NT2/D1 (cell line): ENCODE results near the gene LCORL.

Source experiments
- DNase-seq: peaks from one replicate; pipeline ENCODE4 v3.0.0-alpha.2; 2011; ENCODE audit warnings: low read depth, low spot score
- H3K27me3 ChIP-seq: 2 replicates; pipeline ENCODE4 v1.6.0; 2011; ENCODE audit warnings: mild to moderate bottlenecking; ENCODE audit not compliant: insufficient read length, insufficient read depth
- H3K36me3 ChIP-seq: 2 replicates; pipeline ENCODE4 v1.6.1; 2011; ENCODE audit warnings: mild to moderate bottlenecking, low read length, mixed read lengths; ENCODE audit not compliant: insufficient read depth, insufficient read length
- H3K4me1 ChIP-seq: 2 replicates; pipeline ENCODE4 v1.5.1; 2011; ENCODE audit not compliant: insufficient read depth, insufficient read length
- H3K4me3 ChIP-seq: 2 replicates; pipeline ENCODE4 v1.5.1; 2011; ENCODE audit warnings: low read depth; ENCODE audit not compliant: insufficient read length
- H3K9ac ChIP-seq: 2 replicates; pipeline ENCODE4 v1.6.0; 2011; ENCODE audit warnings: low read depth; ENCODE audit not compliant: insufficient read length
- H3K9me3 ChIP-seq: 2 replicates; pipeline ENCODE4 v1.5.1; 2011; ENCODE audit warnings: mild to moderate bottlenecking, low read length; ENCODE audit not compliant: insufficient read depth
- SUZ12 ChIP-seq: IDR thresholded peaks from 2 replicates; pipeline ENCODE4 v1.6.1; 2011; ENCODE audit not compliant: insufficient read length, insufficient read depth; ENCODE audit errors: extremely low read depth
- YY1 ChIP-seq: IDR thresholded peaks from 2 replicates; pipeline ENCODE4 v1.6.1; 2011; ENCODE audit not compliant: insufficient read length, insufficient read depth
- ZNF274 ChIP-seq: IDR thresholded peaks from 2 replicates; pipeline ENCODE4 v1.6.1; 2011; ENCODE audit warnings: mild to moderate bottlenecking, low read depth, low read length

The LCORL gene

DNA sequence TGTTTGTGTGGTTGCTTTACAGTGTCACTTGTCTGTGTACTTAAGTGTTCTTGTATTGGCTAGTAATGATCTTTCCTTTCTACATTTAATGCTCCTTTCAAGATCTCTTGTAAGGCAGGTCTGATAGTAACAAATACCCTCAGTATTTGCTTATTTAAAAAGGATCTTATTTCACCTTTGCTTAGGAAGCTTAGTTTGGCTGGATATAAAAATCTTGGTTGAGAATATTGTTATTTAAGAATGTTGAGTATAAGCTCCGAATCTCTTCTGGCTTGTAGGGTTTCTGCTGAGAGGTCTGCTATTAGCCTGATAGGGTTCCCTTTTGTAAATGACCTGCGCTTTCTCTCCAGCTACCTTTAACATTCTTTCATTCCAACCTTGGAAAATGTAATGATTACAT is 35.7 kb downstream of the LCORL start:
- no peaks in the 10 kb centered on the region for H3K36me3 ChIP-seq
- DNase-seq = no peak
- TF ChIP-seq ZNF274 (no peak), SUZ12 (no peak), YY1 (no peak)
- H3K9me3 ChIP-seq = peaks cover 31% of the 10 kb centered on the region
- H3K9ac ChIP-seq = no peak overlapping the region
- no peaks in the 10 kb centered on the region for H3K27me3 ChIP-seq
- no peaks in the 10 kb centered on the region for H3K4me1 ChIP-seq
- no peak overlapping the region for H3K4me3 ChIP-seq

DNA sequence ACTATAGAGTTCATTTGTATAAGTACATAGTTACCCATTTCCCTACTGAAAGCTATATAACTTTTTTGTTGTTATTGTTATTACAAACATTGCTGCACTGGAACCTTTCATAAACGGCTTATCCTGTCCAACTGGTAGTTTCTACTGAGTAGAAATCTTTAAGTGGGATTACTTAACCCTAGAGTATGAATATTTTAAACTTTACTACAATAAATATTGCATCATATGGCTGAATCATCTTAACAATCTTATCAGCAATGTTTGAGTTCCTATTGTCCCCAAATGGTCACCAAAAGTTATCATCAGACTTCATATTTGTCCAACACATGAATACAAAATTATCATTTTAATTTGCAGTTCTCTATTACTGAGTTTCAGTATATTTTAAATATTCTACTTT is 40.5 kb downstream of the LCORL start:
- Histone ChIP-seq H3K27me3 (no peaks in the 10 kb centered on the region), H3K9me3 (peaks cover 5% of the 10 kb centered on the region), H3K4me1 (no peaks in the 10 kb centered on the region), H3K4me3 (no peak overlapping the region), H3K36me3 (no peaks in the 10 kb centered on the region), H3K9ac (no peak overlapping the region)
- DNase-seq = no peak
- TF ChIP-seq ZNF274 (no peak), YY1 (no peak), SUZ12 (no peak)

GRCh38 chr4:17968721-17969120 is 52.8 kb downstream of the LCORL start:
- no peak for TF ChIP-seq YY1
- no peak for TF ChIP-seq SUZ12
- no peak for TF ChIP-seq ZNF274
- Histone ChIP-seq H3K4me3 (no peak overlapping the region), H3K36me3 (no peaks in the 10 kb centered on the region), H3K4me1 (no peaks in the 10 kb centered on the region), H3K9me3 (no peaks in the 10 kb centered on the region), H3K9ac (no peak overlapping the region), H3K27me3 (no peaks in the 10 kb centered on the region)
- no peak for DNase-seq

GRCh38 chr4:17967078-17967477 is 54.5 kb downstream of the LCORL start:
- no peak for TF ChIP-seq ZNF274
- no peak for TF ChIP-seq YY1
- TF ChIP-seq SUZ12 = no peak
- no peaks in the 10 kb centered on the region for H3K4me1 ChIP-seq
- H3K9me3 ChIP-seq = no peaks in the 10 kb centered on the region
- H3K27me3 ChIP-seq = no peaks in the 10 kb centered on the region
- no peak overlapping the region for H3K4me3 ChIP-seq
- DNase-seq = no peak
- no peaks in the 10 kb centered on the region for H3K36me3 ChIP-seq
- H3K9ac ChIP-seq = no peak overlapping the region

DNA sequence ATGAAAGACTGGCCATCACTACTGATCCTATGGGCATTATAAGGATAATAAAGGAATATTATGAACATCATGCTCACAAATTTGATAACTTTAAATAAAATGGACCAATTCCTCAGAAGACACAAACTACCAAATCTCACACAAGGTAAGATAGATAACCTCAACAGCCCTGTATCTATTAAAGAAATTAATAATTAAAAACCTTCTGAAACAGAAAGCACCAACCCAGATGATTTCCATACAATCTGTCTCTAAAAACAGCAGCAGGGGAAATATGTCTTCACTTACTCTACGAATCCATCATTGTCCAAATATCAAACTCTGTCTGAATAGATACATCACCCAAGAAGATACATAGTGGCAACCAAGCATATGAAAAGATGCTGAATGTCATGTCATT is 55.2 kb downstream of the LCORL start:
- no peak for TF ChIP-seq YY1
- TF ChIP-seq SUZ12 = no peak
- no peak for TF ChIP-seq ZNF274
- H3K9me3 ChIP-seq = no peaks in the 10 kb centered on the region

DNA sequence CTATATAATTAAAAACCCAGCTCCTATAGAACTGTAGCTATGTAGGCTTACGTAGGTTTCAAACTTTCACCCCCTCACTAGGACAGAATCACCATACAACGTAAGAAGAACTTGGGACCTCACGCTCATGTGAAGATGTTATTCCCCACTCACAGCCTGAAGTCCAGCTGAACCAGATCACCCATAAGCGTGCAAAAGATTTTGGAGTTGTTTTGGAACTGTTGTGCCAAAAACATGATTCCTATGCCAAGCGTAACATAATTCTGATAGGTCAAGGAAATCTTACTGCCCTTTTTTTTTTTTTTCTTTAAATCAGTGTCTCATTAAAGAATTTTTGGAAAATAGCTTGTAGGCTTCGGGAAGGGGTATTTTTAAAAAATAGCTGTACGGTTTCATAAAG is 57.0 kb downstream of the LCORL start:
- Histone ChIP-seq H3K4me3 (no peak overlapping the region), H3K4me1 (no peaks in the 10 kb centered on the region), H3K36me3 (peaks cover 6% of the 10 kb centered on the region), H3K27me3 (no peaks in the 10 kb centered on the region), H3K9ac (no peak overlapping the region), H3K9me3 (no peaks in the 10 kb centered on the region)
- no peak for TF ChIP-seq YY1
- no peak for TF ChIP-seq SUZ12
- TF ChIP-seq ZNF274 = no peak
- no peak for DNase-seq

More for the DNA sequence above, 55.2 kb downstream of the LCORL start:
- Histone ChIP-seq H3K36me3 (no peaks in the 10 kb centered on the region), H3K27me3 (no peaks in the 10 kb centered on the region), H3K9ac (no peak overlapping the region), H3K4me1 (no peaks in the 10 kb centered on the region), H3K4me3 (no peak overlapping the region)
- no peak for DNase-seq

- TF ChIP-seq YY1 (no peak), SUZ12 (no peak), ZNF274 (no peak)
- H3K36me3 ChIP-seq = peaks cover 6% of the 10 kb centered on the region
- no peak for DNase-seq
Observed at GRCh38 chr4:17962171-17962570, 59.4 kb downstream of the LCORL start.

DNA sequence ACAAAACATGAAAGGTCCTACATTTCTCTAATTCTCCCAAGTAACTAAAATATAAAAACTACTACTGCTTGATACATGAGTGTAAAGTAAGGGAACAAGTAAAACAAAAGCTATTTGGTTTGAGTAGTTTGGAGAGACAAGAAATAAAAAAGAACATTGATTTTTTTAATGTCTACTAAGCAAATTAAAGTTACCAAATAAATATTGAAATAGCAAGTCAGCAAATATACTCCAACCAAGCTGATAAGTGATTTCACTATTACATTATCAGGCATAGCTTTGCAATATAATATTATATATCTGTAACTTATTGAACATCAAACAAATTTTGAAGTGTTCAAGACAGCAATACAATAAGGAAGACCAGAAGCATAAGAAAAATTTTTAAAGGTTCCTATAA is 60.3 kb downstream of the LCORL start:
- DNase-seq = no peak
- no peak for TF ChIP-seq ZNF274
- TF ChIP-seq YY1 = no peak
- TF ChIP-seq SUZ12 = no peak
- Histone ChIP-seq H3K9me3 (no peaks in the 10 kb centered on the region), H3K4me1 (no peaks in the 10 kb centered on the region), H3K9ac (no peak overlapping the region), H3K4me3 (no peak overlapping the region), H3K36me3 (peaks cover 6% of the 10 kb centered on the region), H3K27me3 (no peaks in the 10 kb centered on the region)

More at GRCh38 chr4:17962171-17962570, 59.4 kb downstream of the LCORL start:
- H3K9ac ChIP-seq = no peak overlapping the region
- H3K4me3 ChIP-seq = no peak overlapping the region
- H3K9me3 ChIP-seq = no peaks in the 10 kb centered on the region
- no peaks in the 10 kb centered on the region for H3K27me3 ChIP-seq
- no peaks in the 10 kb centered on the region for H3K4me1 ChIP-seq
